Activated T-cell treated with anti-CD3 and anti-CD28 coated beads for 1 hour (primary cell): ENCODE results near the gene RTBDN.
A peak's percentile ranks its signal among the peaks of the same experiment; 100 is the strongest.
"Not testable (repeated sequence)": the region's sequence is repeated elsewhere in the genome, so short reads cannot be mapped to it uniquely, and the experiment has no call there.

ENCODE experiments used
- DNase-seq: peaks from one replicate; pipeline ENCODE4 v3.0.0-alpha.2; 2020; ENCODE audit warnings: low read depth

The RTBDN gene

GRCh38 chr19:12856653-12857052, 22.3 kb upstream of the RTBDN start:
- no peak for DNase-seq

GRCh38 chr19:12847159-12848139, 13.1 kb upstream of the RTBDN start:
- peak; percentile 79 for DNase-seq

DNA sequence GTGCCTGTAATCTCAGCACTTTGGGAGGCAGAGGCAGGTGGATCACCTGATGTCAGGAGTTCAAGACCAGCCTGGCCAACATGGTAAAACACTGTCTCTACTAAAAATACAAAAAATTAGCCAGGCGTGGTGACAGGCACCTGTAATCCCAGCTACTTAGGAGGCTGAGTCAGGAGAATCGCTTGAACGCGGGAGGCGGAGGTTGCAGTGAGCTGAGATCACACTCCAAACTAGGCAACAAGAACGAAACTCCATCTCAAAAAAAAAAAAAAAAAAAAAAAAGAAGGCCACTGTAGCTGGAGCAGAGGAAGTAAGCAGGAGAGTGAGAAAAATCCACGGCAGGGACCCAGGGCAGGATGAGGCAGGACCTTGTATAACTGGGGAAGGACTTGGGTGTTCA, 12.2 kb upstream of the RTBDN start:
- DNase-seq, result not testable (repeated sequence)

GRCh38 chr19:12843999-12844732, 9.8 kb upstream of the RTBDN start:
- DNase-seq, result no peak

GRCh38 chr19:12843328-12843727, 8.9 kb upstream of the RTBDN start:
- no peak for DNase-seq

DNA sequence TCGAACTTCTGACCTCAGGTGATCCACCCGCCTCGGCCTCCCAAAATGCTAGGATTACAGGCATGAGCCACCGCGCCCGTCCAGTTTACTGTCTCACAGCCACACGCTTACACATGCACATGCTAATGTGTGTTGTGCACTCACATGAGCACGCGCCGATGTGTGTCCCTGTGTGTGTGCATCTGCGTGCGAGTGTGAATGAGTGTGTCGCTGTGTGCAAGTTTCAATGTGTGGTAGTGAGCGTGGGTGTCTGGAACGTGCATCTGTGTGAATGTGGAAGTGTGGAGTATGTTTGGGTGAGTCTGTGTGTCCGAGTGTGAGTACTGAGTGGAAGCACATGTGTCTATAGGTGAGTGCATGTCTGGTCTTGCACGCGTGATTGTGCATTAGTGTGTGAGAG, 8.1 kb upstream of the RTBDN start:
- no peak for DNase-seq

DNA sequence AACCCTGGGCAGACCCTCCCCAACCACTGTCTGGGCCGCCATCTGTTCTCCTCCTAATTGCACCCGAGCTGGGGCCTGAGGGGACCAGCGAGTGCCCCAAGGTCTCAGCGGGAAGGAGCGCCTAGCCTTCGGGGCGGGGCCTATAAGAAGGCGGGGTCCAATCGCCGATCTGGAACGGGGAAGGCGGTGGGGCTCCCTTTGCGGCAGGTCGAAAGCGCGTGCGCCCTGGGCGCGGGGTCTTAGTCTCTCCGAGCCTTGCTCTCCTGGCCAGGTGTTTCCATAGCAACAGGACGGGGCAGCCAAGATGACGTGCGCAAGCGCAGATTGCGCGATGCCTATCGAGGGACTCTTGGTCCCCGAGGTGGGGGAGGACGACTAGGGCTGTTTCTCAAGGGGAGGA, 6.7 kb upstream of the RTBDN start:
- no peak for DNase-seq

- no peak for DNase-seq
Observed at GRCh38 chr19:12840091-12841079, 6.0 kb upstream of the RTBDN start.

DNA sequence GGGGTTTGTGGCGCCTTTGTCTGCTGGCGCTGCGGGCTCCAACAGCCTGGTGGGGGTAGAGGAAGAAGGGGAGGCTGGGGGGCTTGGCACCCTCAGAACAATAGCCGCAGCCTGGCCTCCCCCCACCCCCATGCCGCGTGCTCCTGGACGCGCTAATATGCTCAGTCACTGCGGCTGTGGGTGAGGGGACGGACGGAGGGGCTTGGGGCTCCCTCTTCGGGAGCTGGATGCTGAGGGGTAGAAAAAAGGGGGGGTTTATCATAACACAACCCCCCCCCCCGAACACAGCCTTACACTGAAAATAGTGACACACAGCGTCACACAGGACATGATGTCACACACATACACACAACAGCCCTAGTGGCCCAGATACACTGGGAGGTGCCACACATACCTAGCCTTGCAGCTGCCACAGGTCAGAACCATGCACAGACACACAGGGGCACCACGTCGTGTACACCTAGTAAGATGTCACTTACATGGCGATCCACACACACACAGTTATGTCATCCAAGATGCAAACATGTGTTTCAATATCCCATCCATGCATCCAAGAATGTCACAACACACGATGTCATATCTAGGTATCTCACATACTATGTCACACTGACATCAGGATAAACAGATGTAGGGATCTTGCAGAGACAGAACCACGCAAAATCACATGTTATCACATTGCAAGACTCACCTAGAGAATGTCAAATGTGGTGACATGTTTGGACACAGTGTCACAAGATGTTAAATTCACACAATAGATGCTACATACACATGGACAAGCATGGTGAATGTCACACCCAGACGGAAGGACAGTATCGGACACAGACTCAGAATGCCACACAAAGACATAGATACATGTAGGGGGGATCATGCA, 4.7 kb upstream of the RTBDN start:
- DNase-seq, result no peak

GRCh38 chr19:12838182-12838885, 4.0 kb upstream of the RTBDN start, which contains the start of gene MAST1:
TSS of gene MAST1 (plus strand) at chr19:12838515. CDS start at chr19:12838573, 58 bp downstream.
- no peak for DNase-seq

DNA sequence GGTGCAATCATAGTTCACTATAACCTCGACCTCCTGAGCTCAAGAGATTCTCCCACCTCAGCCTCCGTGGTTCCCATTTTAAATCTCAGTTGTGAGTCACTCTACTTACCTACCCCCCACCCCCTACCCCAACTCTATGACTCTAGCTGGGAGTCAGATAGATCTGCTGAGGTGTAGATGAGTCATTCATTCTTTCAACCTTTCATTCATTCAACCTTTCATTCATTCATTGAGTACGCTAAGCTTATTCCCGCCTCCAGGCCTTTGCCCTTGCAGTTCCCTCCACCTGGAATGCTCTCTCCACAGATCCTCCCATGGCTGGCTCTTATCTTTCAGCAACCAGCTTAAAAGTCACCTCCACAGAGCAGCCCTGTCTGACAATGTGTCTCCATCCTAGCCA, 2.8 kb upstream of the RTBDN start:
- no peak for DNase-seq

- DNase-seq, result no peak
Observed at GRCh38 chr19:12836529-12836863, 2.1 kb upstream of the RTBDN start.

- DNase-seq, result no peak
Observed at GRCh38 chr19:12834976-12835757, 788 bp upstream of the RTBDN start.

DNA sequence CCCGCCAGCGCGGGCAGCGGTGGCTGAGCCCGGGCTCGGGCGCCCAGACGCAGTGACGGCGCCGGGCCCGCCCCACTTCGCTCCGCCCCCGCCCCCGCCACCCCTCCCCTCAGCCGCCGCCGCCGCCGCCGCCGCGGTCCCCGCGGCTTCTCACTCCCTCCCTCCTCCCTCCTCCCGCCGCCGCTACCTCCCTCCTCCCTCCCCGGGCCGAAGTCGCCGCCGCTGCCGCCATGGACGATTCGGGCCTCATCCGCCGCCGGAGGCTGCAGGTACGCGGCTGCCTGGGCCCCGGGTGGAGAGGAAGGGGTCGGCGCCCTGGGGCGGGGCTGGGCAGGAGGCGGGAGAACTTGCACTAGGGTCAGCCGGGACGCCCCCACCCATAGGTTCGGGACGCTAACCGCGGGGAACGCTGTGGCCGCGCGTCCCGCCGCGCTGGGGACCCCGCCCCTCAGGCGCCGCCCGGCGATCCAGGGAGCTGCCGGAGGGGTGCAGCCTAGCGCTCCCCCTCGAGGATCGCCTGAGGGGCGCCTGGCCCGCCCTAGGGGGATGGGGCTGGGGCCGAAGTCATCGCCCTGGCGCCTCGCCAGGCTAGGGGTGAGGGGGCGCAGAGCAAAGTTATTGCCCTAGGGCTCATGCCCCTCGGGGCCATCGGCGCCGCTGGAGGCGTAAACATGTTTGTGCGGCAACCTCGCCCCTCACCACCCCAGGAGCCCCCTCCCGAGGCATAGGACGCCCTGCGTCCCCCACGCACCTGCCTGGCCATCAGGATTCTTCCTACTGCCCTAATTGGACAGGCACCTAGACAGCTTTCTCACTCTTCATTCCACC, 427 bp downstream of the RTBDN start:
- no peak for DNase-seq

DNA sequence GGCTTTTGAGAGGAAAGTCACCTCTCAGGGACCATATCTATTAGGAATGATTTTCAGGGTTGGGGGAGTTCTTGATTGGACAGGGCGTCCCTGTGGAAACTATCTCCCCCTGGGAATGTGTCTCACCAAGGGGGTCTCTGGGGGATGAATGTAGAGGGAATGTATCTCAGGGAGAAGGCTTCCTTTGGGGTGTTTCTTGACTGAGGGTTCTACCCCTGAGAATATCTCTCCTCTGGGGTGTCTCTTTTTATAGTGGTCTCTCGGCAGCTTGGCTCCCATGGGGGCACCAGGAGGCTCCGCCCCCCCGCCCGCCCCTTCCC, 1.0 kb downstream of the RTBDN start:
- no peak for DNase-seq

- no peak for DNase-seq
Observed at GRCh38 chr19:12828494-12828893, 5.9 kb downstream of the RTBDN start.

- DNase-seq, result no peak
Observed at GRCh38 chr19:12825254-12826131, 8.9 kb downstream of the RTBDN start.

DNA sequence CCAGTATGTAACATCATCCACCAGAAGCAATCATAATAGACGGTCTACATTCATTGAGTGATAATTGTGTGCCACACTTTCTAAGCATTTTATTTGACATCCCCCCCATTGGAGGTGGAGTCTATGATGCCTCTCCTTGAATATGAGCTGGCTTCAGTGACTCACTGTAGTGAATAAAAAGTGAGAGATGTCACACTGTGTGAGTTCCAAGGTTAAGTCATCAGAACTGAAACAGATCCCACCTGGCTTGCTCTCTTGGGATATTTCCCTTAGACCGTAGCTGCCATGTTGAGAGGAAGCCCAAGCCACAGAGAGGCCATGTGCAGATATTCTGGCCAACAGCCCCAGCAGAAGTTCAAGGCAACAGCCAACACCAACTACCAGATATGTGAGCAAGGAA, 12.6 kb downstream of the RTBDN start:
- no peak for DNase-seq
